K562 (cell line): ENCODE data around the gene NMNAT1. TPM values are rescaled to one million over a fixed set of nuclear protein-coding genes. Genes with fewer than 3 reads are reported as not detected.

Experiments
- CBFA2T3 ChIP-seq: fragments of 450-650 bp; IDR thresholded peaks from 2 replicates; pipeline ENCODE4 v1.6.1; 2017
- CTBP1 ChIP-seq: fragments of 450-650 bp; IDR thresholded peaks from 2 replicates; pipeline ENCODE4 v1.6.1; 2016; ENCODE audit warnings: borderline replicate concordance
- EP300 ChIP-seq: IDR thresholded peaks from 2 replicates; pipeline ENCODE4 v1.6.1; 2012; ENCODE audit warnings: low read length, improper control_type of control experiment
- MBD2 ChIP-seq: sonication (generic); IDR thresholded peaks from 2 replicates; pipeline ENCODE4 v1.6.1; 2016; ENCODE audit warnings: low read depth, borderline replicate concordance
- NFIX ChIP-seq: fragments of 250-450 bp; sonication (Bioruptor Pico); IDR thresholded peaks from 2 replicates; pipeline ENCODE4 v1.4.0; 2020; ENCODE audit warnings: low read depth, mild to moderate bottlenecking, moderate library complexity
- RBM34 ChIP-seq: fragments of 200-400 bp; formaldehyde crosslinking; IDR thresholded peaks from 2 replicates; pipeline ENCODE4 v1.6.1; 2018; ENCODE audit warnings: low read length, borderline replicate concordance; ENCODE audit not compliant: insufficient read depth
- XRCC3 ChIP-seq: fragments of 450-650 bp; IDR thresholded peaks from 2 replicates; pipeline ENCODE4 v1.6.1; 2017; ENCODE audit warnings: mild to moderate bottlenecking, moderate library complexity
- ZC3H4 ChIP-seq: sonication (generic); formaldehyde crosslinking; IDR thresholded peaks from 2 replicates; pipeline ENCODE4 v1.9.0; 2021; ENCODE audit warnings: missing genetic modification reagents, borderline replicate concordance
- ZC3H8 ChIP-seq: fragments of 450-650 bp; IDR thresholded peaks from 2 replicates; pipeline ENCODE4 v1.6.1; 2017
- ZNF12 ChIP-seq: sonication (generic); formaldehyde crosslinking; IDR thresholded peaks from 2 replicates; pipeline ENCODE4 v1.4.0; 2020; ENCODE audit warnings: mild to moderate bottlenecking, missing genetic modification reagents
- ZNF282 ChIP-seq: sonication (generic); formaldehyde crosslinking; IDR thresholded peaks from 2 replicates; pipeline ENCODE4 v1.8.1; 2023; ENCODE audit warnings: missing genetic modification reagents
- ZNF764 ChIP-seq: fragments of 250-450 bp; sonication (Bioruptor Pico); IDR thresholded peaks from 2 replicates; pipeline ENCODE4 v1.4.0; 2020; ENCODE audit warnings: low read depth, mild to moderate bottlenecking, moderate library complexity
- polyA plus RNA-seq, 8 experiments: library from polyadenylated mRNA; depleted of rRNA in 4 of 8; stranded (reverse) in 5 of 8; unstranded in 3 of 8; fragments of >200 nt; fragmentation: Nextera tagmentation in 2 of 8; fragmentation: Illumina TruSeq in 1 of 8; extraction: Ambion mirVana in 2 of 8; extraction: Trizol in 1 of 8; gene quantifications; 2 replicates each; pipeline versions ENCODE4 v1.2.1 to v1.2.3, GENCODE V29; 2011 to 2014; ENCODE audit warnings: inconsistent platforms in 1 of 8, missing spikeins in 1 of 8
- total RNA-seq, 7 experiments: library from RNA; depleted of rRNA in 6 of 7; stranded (reverse); fragments of >200 nt in 6 of 7; fragmentation: Illumina TruSeq in 2 of 7; extraction: Trizol in 2 of 7; gene quantifications; 2 replicates each; pipeline versions ENCODE4 v1.2.1 to v1.2.3, GENCODE V29; 2011 to 2021; ENCODE audit warnings: low replicate concordance in 1 of 7
- TF ChIP-seq, protein P1 (sequence below): fragments of 250-450 bp; sonication (Bioruptor Pico); IDR thresholded peaks from 2 replicates; pipeline ENCODE4 v1.4.0; 2020
- TF ChIP-seq, protein P2 (sequence below): sonication (generic); formaldehyde crosslinking; IDR thresholded peaks from 2 replicates; pipeline ENCODE4 v1.8.0; 2022; ENCODE audit warnings: mild to moderate bottlenecking, missing genetic modification reagents, borderline replicate concordance
- TF ChIP-seq, protein P3 (sequence below), 3 experiments: fragments of 200-800 bp in 1 of 3; fragments of 250-450 bp in 1 of 3; fragments of 450-650 bp in 1 of 3; sonication (Bioruptor Pico) in 1 of 3; sonication (Bioruptor generic) in 1 of 3; formaldehyde crosslinking in 1 of 3; IDR thresholded peaks; 2 replicates each; pipeline versions ENCODE4 v1.6.1 to v1.8.0; 2016 to 2022; ENCODE audit warnings: mild to moderate bottlenecking in 2 of 3, missing genetic modification characterization in 2 of 3, missing compliant biosample characterization in 1 of 3, moderate library complexity in 1 of 3
- TF ChIP-seq, protein P4 (sequence below): fragments of 250-450 bp; sonication (Bioruptor Pico); IDR thresholded peaks from 2 replicates; pipeline ENCODE4 v1.8.0; 2021; ENCODE audit warnings: mild to moderate bottlenecking, moderate library complexity

Gene NMNAT1
- total and polyA plus RNA-seq, 9 of the 15 experiments (the other 6 are each of a cell fraction or from before 2014, with no cell fraction given), result 5.1 to 14.6 (median 12.1) TPM

DNA sequence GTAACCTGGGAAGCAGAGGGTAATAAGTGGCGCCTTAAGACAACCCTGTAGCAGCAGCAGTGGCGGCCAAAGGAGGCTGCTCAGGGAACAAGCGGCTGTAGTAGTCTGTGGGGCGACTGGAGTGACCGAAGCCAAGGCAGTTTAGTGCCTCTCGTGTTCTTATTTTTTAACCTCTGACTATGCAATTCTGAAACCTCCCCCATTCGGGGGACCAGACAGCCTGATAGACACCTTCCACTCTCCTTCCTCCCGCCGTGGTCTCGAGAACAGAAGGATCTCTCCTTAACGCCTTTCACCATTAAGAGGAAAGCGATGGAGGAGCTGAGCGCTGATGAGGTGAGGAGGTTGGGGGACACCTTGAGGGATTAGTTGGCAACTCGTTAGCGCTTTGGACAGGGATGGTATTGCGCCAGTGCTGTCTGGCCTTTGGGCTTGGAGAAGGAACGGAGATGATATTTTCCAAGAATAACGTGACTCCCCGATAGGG lies 90.1 kb downstream of the NMNAT1 start (continued):
- TF ChIP-seq RBM34 (no peak), ZC3H4 (CRISPR knock-in tag) (peak; percentile 3; the same call in 1 of the 2 replicates), ZNF764 (CRISPR knock-in tag) (no peak), ZC3H8 (no peak), EP300 (no peak), ZNF12 (CRISPR knock-in tag) (peak; percentile 62; the same call in 1 of the 2 replicates), XRCC3 (no peak), CBFA2T3 (peak; percentile 6; the same call in 1 of the 2 replicates), MBD2 (0 out of 2 replicates have a peak, but pooled peaks have one; percentile 11), CTBP1 (peak; percentile 59; the same call in 1 of the 2 replicates), ZNF282 (CRISPR knock-in tag) (no peak), NFIX (CRISPR knock-in tag) (no peak)
- TF ChIP-seq, protein P1, sequence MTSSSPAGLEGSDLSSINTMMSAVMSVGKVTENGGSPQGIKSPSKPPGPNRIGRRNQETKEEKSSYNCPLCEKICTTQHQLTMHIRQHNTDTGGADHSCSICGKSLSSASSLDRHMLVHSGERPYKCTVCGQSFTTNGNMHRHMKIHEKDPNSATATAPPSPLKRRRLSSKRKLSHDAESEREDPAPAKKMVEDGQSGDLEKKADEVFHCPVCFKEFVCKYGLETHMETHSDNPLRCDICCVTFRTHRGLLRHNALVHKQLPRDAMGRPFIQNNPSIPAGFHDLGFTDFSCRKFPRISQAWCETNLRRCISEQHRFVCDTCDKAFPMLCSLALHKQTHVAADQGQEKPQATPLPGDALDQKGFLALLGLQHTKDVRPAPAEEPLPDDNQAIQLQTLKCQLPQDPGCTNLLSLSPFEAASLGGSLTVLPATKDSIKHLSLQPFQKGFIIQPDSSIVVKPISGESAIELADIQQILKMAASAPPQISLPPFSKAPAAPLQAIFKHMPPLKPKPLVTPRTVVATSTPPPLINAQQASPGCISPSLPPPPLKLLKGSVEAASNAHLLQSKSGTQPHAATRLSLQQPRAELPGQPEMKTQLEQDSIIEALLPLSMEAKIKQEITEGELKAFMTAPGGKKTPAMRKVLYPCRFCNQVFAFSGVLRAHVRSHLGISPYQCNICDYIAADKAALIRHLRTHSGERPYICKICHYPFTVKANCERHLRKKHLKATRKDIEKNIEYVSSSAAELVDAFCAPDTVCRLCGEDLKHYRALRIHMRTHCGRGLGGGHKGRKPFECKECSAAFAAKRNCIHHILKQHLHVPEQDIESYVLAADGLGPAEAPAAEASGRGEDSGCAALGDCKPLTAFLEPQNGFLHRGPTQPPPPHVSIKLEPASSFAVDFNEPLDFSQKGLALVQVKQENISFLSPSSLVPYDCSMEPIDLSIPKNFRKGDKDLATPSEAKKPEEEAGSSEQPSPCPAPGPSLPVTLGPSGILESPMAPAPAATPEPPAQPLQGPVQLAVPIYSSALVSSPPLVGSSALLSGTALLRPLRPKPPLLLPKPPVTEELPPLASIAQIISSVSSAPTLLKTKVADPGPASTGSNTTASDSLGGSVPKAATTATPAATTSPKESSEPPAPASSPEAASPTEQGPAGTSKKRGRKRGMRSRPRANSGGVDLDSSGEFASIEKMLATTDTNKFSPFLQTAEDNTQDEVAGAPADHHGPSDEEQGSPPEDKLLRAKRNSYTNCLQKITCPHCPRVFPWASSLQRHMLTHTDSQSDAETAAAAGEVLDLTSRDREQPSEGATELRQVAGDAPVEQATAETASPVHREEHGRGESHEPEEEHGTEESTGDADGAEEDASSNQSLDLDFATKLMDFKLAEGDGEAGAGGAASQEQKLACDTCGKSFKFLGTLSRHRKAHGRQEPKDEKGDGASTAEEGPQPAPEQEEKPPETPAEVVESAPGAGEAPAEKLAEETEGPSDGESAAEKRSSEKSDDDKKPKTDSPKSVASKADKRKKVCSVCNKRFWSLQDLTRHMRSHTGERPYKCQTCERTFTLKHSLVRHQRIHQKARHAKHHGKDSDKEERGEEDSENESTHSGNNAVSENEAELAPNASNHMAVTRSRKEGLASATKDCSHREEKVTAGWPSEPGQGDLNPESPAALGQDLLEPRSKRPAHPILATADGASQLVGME (CRISPR knock-in tag), result no peak
- TF ChIP-seq, protein P2, sequence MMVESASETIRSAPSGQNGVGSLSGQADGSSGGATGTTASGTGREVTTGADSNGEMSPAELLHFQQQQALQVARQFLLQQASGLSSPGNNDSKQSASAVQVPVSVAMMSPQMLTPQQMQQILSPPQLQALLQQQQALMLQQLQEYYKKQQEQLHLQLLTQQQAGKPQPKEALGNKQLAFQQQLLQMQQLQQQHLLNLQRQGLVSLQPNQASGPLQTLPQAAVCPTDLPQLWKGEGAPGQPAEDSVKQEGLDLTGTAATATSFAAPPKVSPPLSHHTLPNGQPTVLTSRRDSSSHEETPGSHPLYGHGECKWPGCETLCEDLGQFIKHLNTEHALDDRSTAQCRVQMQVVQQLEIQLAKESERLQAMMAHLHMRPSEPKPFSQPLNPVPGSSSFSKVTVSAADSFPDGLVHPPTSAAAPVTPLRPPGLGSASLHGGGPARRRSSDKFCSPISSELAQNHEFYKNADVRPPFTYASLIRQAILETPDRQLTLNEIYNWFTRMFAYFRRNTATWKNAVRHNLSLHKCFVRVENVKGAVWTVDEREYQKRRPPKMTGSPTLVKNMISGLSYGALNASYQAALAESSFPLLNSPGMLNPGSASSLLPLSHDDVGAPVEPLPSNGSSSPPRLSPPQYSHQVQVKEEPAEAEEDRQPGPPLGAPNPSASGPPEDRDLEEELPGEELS, result peak; percentile 13; the same call in 1 of the 2 replicates
- TF ChIP-seq, protein P3, sequence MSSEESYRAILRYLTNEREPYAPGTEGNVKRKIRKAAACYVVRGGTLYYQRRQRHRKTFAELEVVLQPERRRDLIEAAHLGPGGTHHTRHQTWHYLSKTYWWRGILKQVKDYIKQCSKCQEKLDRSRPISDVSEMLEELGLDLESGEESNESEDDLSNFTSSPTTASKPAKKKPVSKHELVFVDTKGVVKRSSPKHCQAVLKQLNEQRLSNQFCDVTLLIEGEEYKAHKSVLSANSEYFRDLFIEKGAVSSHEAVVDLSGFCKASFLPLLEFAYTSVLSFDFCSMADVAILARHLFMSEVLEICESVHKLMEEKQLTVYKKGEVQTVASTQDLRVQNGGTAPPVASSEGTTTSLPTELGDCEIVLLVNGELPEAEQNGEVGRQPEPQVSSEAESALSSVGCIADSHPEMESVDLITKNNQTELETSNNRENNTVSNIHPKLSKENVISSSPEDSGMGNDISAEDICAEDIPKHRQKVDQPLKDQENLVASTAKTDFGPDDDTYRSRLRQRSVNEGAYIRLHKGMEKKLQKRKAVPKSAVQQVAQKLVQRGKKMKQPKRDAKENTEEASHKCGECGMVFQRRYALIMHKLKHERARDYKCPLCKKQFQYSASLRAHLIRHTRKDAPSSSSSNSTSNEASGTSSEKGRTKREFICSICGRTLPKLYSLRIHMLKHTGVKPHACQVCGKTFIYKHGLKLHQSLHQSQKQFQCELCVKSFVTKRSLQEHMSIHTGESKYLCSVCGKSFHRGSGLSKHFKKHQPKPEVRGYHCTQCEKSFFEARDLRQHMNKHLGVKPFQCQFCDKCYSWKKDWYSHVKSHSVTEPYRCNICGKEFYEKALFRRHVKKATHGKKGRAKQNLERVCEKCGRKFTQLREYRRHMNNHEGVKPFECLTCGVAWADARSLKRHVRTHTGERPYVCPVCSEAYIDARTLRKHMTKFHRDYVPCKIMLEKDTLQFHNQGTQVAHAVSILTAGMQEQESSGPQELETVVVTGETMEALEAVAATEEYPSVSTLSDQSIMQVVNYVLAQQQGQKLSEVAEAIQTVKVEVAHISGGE (CRISPR knock-in tag; IDR thresholded peaks at IDR 0.05), result peak in 1 of 3 experiments; percentile 31; a peak in 1 of 6 replicates
- TF ChIP-seq, protein P4, sequence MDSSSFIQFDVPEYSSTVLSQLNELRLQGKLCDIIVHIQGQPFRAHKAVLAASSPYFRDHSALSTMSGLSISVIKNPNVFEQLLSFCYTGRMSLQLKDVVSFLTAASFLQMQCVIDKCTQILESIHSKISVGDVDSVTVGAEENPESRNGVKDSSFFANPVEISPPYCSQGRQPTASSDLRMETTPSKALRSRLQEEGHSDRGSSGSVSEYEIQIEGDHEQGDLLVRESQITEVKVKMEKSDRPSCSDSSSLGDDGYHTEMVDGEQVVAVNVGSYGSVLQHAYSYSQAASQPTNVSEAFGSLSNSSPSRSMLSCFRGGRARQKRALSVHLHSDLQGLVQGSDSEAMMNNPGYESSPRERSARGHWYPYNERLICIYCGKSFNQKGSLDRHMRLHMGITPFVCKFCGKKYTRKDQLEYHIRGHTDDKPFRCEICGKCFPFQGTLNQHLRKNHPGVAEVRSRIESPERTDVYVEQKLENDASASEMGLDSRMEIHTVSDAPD (CRISPR knock-in tag), result no peak
